Smooth muscle cell (in vitro differentiated cells): ENCODE results near the gene LDLRAD4. TPM values are rescaled to one million over a fixed set of nuclear protein-coding genes. Genes with fewer than 3 reads are reported as not detected.

Experiments used
- DNase-seq: peaks from one replicate; lab custom pipeline; 2025; ENCODE audit not compliant: unreplicated experiment; lab: John Stamatoyannopoulos, UW
- H2AFZ ChIP-seq: fragments of 200-600 bp; sonication (generic); 2 replicates; pipeline ENCODE4 v1.6.0; 2016; ENCODE audit warnings: antibody characterized with exemption, low read depth, mild to moderate bottlenecking
- H3F3A ChIP-seq: fragments of 200-600 bp; sonication (generic); 2 replicates; pipeline ENCODE4 v1.6.0; 2017; ENCODE audit warnings: antibody characterized with exemption, low read depth
- H3K27ac ChIP-seq: fragments of 200-600 bp; sonication (generic); 2 replicates; pipeline ENCODE4 v1.5.1; 2016; ENCODE audit warnings: low read depth, mild to moderate bottlenecking
- H3K27me3 ChIP-seq: fragments of 200-600 bp; sonication (generic); 2 replicates; pipeline ENCODE4 v1.6.1; 2016; ENCODE audit warnings: low read depth, mild to moderate bottlenecking
- H3K36me3 ChIP-seq: fragments of 200-600 bp; sonication (generic); 2 replicates; pipeline ENCODE4 v1.5.1; 2016; ENCODE audit warnings: low read depth
- H3K4me1 ChIP-seq: fragments of 200-600 bp; sonication (generic); 2 replicates; pipeline ENCODE4 v1.5.1; 2016; ENCODE audit warnings: low read depth
- H3K4me2 ChIP-seq: fragments of 200-600 bp; sonication (generic); 2 replicates; pipeline ENCODE4 v1.6.0; 2016; ENCODE audit warnings: mild to moderate bottlenecking
- H3K4me3 ChIP-seq: fragments of 200-600 bp; sonication (generic); 2 replicates; pipeline ENCODE4 v1.5.1; 2016; ENCODE audit warnings: mild to moderate bottlenecking
- H3K79me2 ChIP-seq: fragments of 200-600 bp; sonication (generic); 2 replicates; pipeline ENCODE4 v1.6.0; 2016; ENCODE audit warnings: low read depth, mild to moderate bottlenecking
- H3K9ac ChIP-seq: fragments of 200-600 bp; sonication (generic); 2 replicates; pipeline ENCODE4 v1.6.0; 2016; ENCODE audit warnings: low read depth
- H3K9me3 ChIP-seq: fragments of 200-600 bp; sonication (generic); replicated peaks from 2 replicates; pipeline ENCODE4 v1.5.1; 2016; ENCODE audit warnings: low read depth
- H4K20me1 ChIP-seq: fragments of 200-600 bp; sonication (generic); 2 replicates; pipeline ENCODE4 v1.6.0; 2016; ENCODE audit warnings: low read depth
- CTCF ChIP-seq: fragments of 200-600 bp; sonication (generic); IDR thresholded peaks from 2 replicates; pipeline ENCODE4 v1.5.1; 2017; ENCODE audit warnings: borderline replicate concordance, mild to moderate bottlenecking, antibody characterized with exemption; ENCODE audit not compliant: insufficient read depth, poor library complexity, severe bottlenecking
- WGBS: methylation state at CpG from one replicate; pipeline ENCODE4 v1.1.7; 2016; ENCODE audit warnings: low lambda C conversion rate; 5-methylcytosine and 5-hydroxymethylcytosine counted together
- polyA plus RNA-seq: library from polyadenylated mRNA; unstranded; fragments of >200 nt; fragmentation: Nextera tagmentation; extraction: Ambion mirVana; gene quantifications from 2 replicates; pipeline ENCODE4 v1.2.1, GENCODE V29; 2016
- total RNA-seq: library from RNA; depleted of rRNA; stranded (reverse); fragments of >200 nt; gene quantifications from 2 replicates; pipeline ENCODE4 v1.2.3, GENCODE V29; 2014

The LDLRAD4 gene
- total and polyA plus RNA-seq, 2 experiments from 2014 or later: 36.2 to 48.3 TPM

- H3K4me1 ChIP-seq: peaks cover 6% of the 10 kb centered on the region
- no peaks in the 10 kb centered on the region for H3K9me3 ChIP-seq
- H3K4me2 ChIP-seq: peak overlapping the region; percentile 52
- H3K27ac ChIP-seq: peak overlapping the region; percentile 88
- peaks cover 1% of the 10 kb centered on the region for H4K20me1 ChIP-seq
- H3K36me3 ChIP-seq: no peaks in the 10 kb centered on the region
- no peak for DNase-seq
- peaks cover 5% of the 10 kb centered on the region for H3F3A ChIP-seq
- H2AFZ ChIP-seq: no peak overlapping the region
- no peak for TF ChIP-seq CTCF
- H3K79me2 ChIP-seq: peaks cover 63% of the 10 kb centered on the region
- no peak overlapping the region for H3K4me3 ChIP-seq
- WGBS: 81% methylated on average over 25 of the region's 25 CpGs
- H3K27me3 ChIP-seq: no peaks in the 10 kb centered on the region
- H3K9ac ChIP-seq: peak overlapping the region; percentile 57
Observed at GRCh38 chr18:13388586-13389490, 170.3 kb downstream of the LDLRAD4 start.

GRCh38 chr18:13389491-13390131 is 171.1 kb downstream of the LDLRAD4 start:
- H3K27ac ChIP-seq: peak overlapping the region; percentile 88
- H2AFZ ChIP-seq: no peak overlapping the region
- H3K36me3 ChIP-seq: no peaks in the 10 kb centered on the region
- no peak for TF ChIP-seq CTCF
- 92% methylated on average over 6 of the region's 6 CpGs for WGBS
- H3K4me2 ChIP-seq: peak overlapping the region; percentile 52
- no peaks in the 10 kb centered on the region for H3K27me3 ChIP-seq
- no peak overlapping the region for H3K9ac ChIP-seq
- peaks cover 5% of the 10 kb centered on the region for H4K20me1 ChIP-seq
- H3K4me1 ChIP-seq: peaks cover 6% of the 10 kb centered on the region
- peaks cover 57% of the 10 kb centered on the region for H3K79me2 ChIP-seq
- H3K4me3 ChIP-seq: no peak overlapping the region
- H3K9me3 ChIP-seq: no peaks in the 10 kb centered on the region
- DNase-seq: no peak
- H3F3A ChIP-seq: peaks cover 5% of the 10 kb centered on the region

GRCh38 chr18:13390196-13390595 is 171.6 kb downstream of the LDLRAD4 start:
- Histone ChIP-seq H3K27ac (no peak overlapping the region), H3K4me3 (no peak overlapping the region), H3K4me1 (peaks cover 6% of the 10 kb centered on the region), H3K4me2 (no peak overlapping the region), H3K79me2 (peaks cover 52% of the 10 kb centered on the region), H3F3A (peaks cover 5% of the 10 kb centered on the region), H4K20me1 (peaks cover 5% of the 10 kb centered on the region), H3K9ac (no peak overlapping the region), H3K27me3 (no peaks in the 10 kb centered on the region), H3K9me3 (no peaks in the 10 kb centered on the region), H2AFZ (no peak overlapping the region), H3K36me3 (no peaks in the 10 kb centered on the region)
- WGBS: 98% methylated on average over 12 of the region's 12 CpGs
- no peak for DNase-seq
- no peak for TF ChIP-seq CTCF
